T-cell (primary cell): ENCODE results near the gene KAZALD1. TPM values are rescaled to one million over a fixed set of nuclear protein-coding genes. Genes with fewer than 3 reads are reported as not detected.

Source experiments
- ATAC-seq, 4 experiments: fragments of 200-7000 bp in 3 of 4; fragments of 150-1000 bp in 1 of 4; cut with Tn5 transposase; replicated peaks in 1 of 4; 1 replicate in 3 of 4; 2 replicates in 1 of 4; pipeline ENCODE4 v1.10.0; 2021; ENCODE audit warnings: moderate library complexity in 3 of 4, mild to moderate bottlenecking in 2 of 4, moderate number of reproducible peaks in 1 of 4
- CTCF ChIA-PET, 2 donors: fragments of 300-600 bp; sonication (Branson Sonifier 250); formaldehyde crosslinking; loops; one replicate each; lab custom pipeline; 2022; ENCODE audit warnings: antibody characterized with exemption in 2 of 2; lab: Charles Lee
- POLR2A ChIA-PET, 2 donors: fragments of 300-600 bp; sonication (Branson Sonifier 250); formaldehyde crosslinking; loops; one replicate each; lab custom pipeline; 2022; ENCODE audit warnings: antibody characterized with exemption in 2 of 2; lab: Charles Lee
- DNase-seq, 35 experiments: peaks; one replicate each; pipeline versions ENCODE4 v3.0.0 to v3.0.0-alpha.2; 2013 to 2023
- H3K27ac ChIP-seq: one replicate; pipeline ENCODE4 v1.5.1; 2013; ENCODE audit warnings: low read length
- H3K27me3 ChIP-seq, 2 experiments: replicated peaks in 1 of 2; 1 replicate in 1 of 2; 2 replicates in 1 of 2; pipeline versions ENCODE4 v1.6.1 to v1.7.0; 2013; ENCODE audit warnings: low read length in 1 of 2, mixed read lengths in 1 of 2; ENCODE audit not compliant: control insufficient read depth in 2 of 2, insufficient read depth in 2 of 2; ENCODE audit errors: extremely low read depth in 1 of 2
- H3K36me3 ChIP-seq, 2 donors: 1 replicate in 1 of 2; 2 replicates in 1 of 2; pipeline versions ENCODE4 v1.6.1 to v1.7.0; 2013; ENCODE audit warnings: low read length in 1 of 2; ENCODE audit not compliant: control insufficient read depth in 2 of 2, insufficient read depth in 1 of 2; ENCODE audit errors: extremely low read depth in 1 of 2
- H3K4me1 ChIP-seq, 2 experiments: 1 replicate in 1 of 2; 2 replicates in 1 of 2; pipeline versions ENCODE4 v1.6.1 to v1.7.0; 2013; ENCODE audit warnings: low read length in 2 of 2, mixed read lengths in 1 of 2; ENCODE audit not compliant: insufficient read depth in 2 of 2, control insufficient read depth in 1 of 2; ENCODE audit errors: extremely low read depth in 1 of 2
- H3K4me3 ChIP-seq, 2 donors: 1 replicate in 1 of 2; 2 replicates in 1 of 2; pipeline versions ENCODE4 v1.5.1 to v1.7.0; 2013; ENCODE audit warnings: mild to moderate bottlenecking in 2 of 2, low read length in 1 of 2, moderate library complexity in 1 of 2; ENCODE audit not compliant: control insufficient read depth in 1 of 2; ENCODE audit errors: extremely low read depth in 1 of 2
- H3K9me3 ChIP-seq: 2 replicates; pipeline ENCODE4 v1.7.0; 2013
- H3K27ac Mint-ChIP-seq, 2 donors: one replicate each; pipeline ENCODE4 v1.8.0; 2020 to 2021; ENCODE audit warnings: mild to moderate bottlenecking in 2 of 2, mixed read lengths in 2 of 2
- H3K27me3 Mint-ChIP-seq, 2 donors: one replicate each; pipeline ENCODE4 v1.8.0; 2021 to 2022; ENCODE audit warnings: mixed read lengths in 2 of 2
- H3K36me3 Mint-ChIP-seq: one replicate; pipeline ENCODE4 v1.8.0; 2021; ENCODE audit warnings: mixed read lengths
- H3K4me1 Mint-ChIP-seq, 3 donors: one replicate each; pipeline ENCODE4 v1.8.0; 2020 to 2022; ENCODE audit warnings: mixed read lengths in 3 of 3, mild to moderate bottlenecking in 1 of 3
- H3K4me3 Mint-ChIP-seq, 3 donors: one replicate each; pipeline ENCODE4 v1.8.0; 2020 to 2022; ENCODE audit warnings: mild to moderate bottlenecking in 3 of 3, mixed read lengths in 3 of 3, moderate library complexity in 3 of 3
- H3K9me3 Mint-ChIP-seq, 3 donors: one replicate each; pipeline ENCODE4 v1.8.0; 2020 to 2022; ENCODE audit warnings: mixed read lengths in 3 of 3
- WGBS: methylation state at CpG from one replicate; pipeline ENCODE4 v1.1.5; 2013; ENCODE audit warnings: missing lambda C conversion rate; ENCODE audit not compliant: insufficient coverage; 5-methylcytosine and 5-hydroxymethylcytosine counted together
- total RNA-seq, 35 experiments: library from RNA in 6 of 35; stranded (reverse) in 6 of 35; fragments of 120-200 nt in 1 of 35; gene quantifications; one replicate each; pipeline versions ENCODE4 v1.2.1 to v1.2.4 and lab custom pipeline; 2013 to 2026

Gene KAZALD1
- total RNA-seq, 5 donors from 2014 or later (not counting 1 experiment from before 2014, with no cell fraction given): 0.19 to 0.29 TPM; not detected in 3

DNA sequence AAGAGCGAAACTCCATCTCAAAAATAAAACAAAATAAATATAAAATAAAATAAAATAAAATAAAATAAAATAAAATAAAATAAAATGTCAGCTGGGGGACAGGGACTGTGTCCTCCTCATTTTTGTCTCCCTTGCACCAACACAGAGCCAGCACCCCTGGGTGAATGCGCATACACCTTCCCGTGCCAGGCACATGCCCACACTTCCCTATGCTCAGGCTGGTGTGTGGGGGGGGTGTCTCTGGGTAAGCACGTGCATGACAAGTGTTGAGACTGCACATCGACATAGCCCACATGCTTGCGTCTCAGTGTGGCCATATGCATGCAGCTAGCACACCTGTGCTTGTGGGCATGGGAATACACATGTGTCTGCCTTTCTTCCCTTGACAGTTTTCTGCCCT lies 44.6 kb downstream of the KAZALD1 start:
- Histone ChIP-seq H3K36me3 (no peaks in the 10 kb centered on the region), H3K4me1 (no peaks in the 10 kb centered on the region), H3K4me3 (no peak overlapping the region), H3K9me3 (no peaks in the 10 kb centered on the region), H3K27me3 (peaks cover 0 to 62% of the 10 kb centered on the region in 2 experiments), H3K27ac (no peak overlapping the region)
- no peaks in the 10 kb centered on the region for H3K4me1 Mint-ChIP-seq
- WGBS: 60% methylated on average over 1 of the region's 6 CpGs
- H3K27me3 Mint-ChIP-seq: peaks cover 26 to 62% of the 10 kb centered on the region in 2 donors
- no peak overlapping the region for H3K27ac Mint-ChIP-seq
- H3K9me3 Mint-ChIP-seq: no peaks in the 10 kb centered on the region
- no peak overlapping the region for H3K4me3 Mint-ChIP-seq
- POLR2A ChIA-PET: no interaction called here
- no peak for ATAC-seq
- DNase-seq: no peak
- no peaks in the 10 kb centered on the region for H3K36me3 Mint-ChIP-seq
- CTCF ChIA-PET: no interaction called here

DNA sequence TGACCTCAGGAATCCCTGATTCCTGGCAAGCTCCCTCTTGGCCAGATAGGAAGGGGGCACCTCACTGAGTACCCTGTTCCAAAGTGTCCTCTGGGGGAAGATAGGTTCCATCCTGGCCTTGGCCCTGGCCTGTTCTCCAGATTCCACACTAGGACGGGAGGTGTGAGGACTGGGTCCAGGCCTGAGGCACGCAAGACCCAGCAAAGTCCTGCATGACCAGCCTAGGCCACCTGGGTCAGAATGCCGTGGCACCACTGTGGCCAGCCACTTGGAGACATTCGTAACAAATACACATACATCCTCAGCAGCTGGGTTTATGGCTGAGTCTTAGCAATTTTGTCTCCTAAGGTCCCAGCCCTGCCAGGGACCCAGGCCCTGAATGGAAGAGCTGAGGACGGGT lies 46.0 kb downstream of the KAZALD1 start:
- peaks cover 0 to 64% of the 10 kb centered on the region in 2 experiments for H3K27me3 ChIP-seq
- no peak overlapping the region for H3K4me3 ChIP-seq
- H3K27me3 Mint-ChIP-seq: peaks cover 20 to 61% of the 10 kb centered on the region in 2 donors
- no peak overlapping the region for H3K27ac Mint-ChIP-seq
- no peaks in the 10 kb centered on the region for H3K4me1 ChIP-seq
- DNase-seq: no peak
- H3K9me3 ChIP-seq: no peaks in the 10 kb centered on the region
- ChIA-PET CTCF (no interaction called here), POLR2A (no interaction called here)
- no peaks in the 10 kb centered on the region for H3K36me3 Mint-ChIP-seq
- H3K4me1 Mint-ChIP-seq: no peaks in the 10 kb centered on the region
- H3K27ac ChIP-seq: no peak overlapping the region
- WGBS: 78% methylated on average over 4 of the region's 5 CpGs
- no peak for ATAC-seq
- H3K4me3 Mint-ChIP-seq: no peak overlapping the region
- no peaks in the 10 kb centered on the region for H3K9me3 Mint-ChIP-seq
- no peaks in the 10 kb centered on the region for H3K36me3 ChIP-seq

DNA sequence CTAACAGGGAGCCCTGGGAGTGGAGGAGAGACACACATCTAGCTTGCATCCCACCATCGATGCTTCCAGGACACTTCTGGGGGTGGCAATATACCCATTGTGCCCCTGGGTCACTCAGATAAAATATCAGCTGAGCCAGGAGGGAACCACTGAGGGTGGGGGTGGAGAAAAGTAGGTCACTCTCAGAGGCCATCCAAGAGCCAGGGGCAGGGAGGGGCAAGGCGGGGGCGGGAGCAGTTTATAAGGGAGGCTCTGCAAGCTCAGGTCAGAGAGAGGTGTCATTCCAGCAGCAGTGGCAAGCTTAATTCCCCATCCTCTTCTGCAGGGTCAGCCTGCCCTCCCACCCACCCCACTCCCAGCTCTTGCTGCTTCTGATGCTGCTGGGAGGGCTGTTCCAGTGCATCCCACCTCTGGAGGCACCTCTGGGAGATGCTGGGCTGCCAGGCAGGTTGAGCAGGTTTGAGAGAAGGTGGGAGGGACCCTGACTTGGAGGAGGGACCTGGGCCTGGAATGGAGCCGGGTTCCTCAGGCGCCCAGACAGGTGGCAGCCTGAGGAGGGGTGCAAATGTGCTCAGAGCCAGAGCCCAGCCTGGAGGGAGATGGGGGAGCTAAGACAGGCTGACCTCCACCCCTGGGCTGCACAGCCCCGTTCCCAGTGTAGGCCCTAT lies 49.2 kb downstream of the KAZALD1 start:
- ATAC-seq (no peak), DNase-seq (no peak)
- Mint-ChIP-seq H3K4me3 (no peak overlapping the region), H3K36me3 (no peaks in the 10 kb centered on the region), H3K4me1 (no peaks in the 10 kb centered on the region), H3K9me3 (no peaks in the 10 kb centered on the region), H3K27ac (no peak overlapping the region), H3K27me3 (peaks cover 35 to 59% of the 10 kb centered on the region in 2 donors)
- Histone ChIP-seq H3K4me3 (no peak overlapping the region), H3K27me3 (peaks cover 7 to 68% of the 10 kb centered on the region in 2 experiments), H3K9me3 (no peaks in the 10 kb centered on the region), H3K27ac (no peak overlapping the region), H3K4me1 (no peaks in the 10 kb centered on the region), H3K36me3 (no peaks in the 10 kb centered on the region)
- WGBS: 76% methylated on average over 3 of the region's 6 CpGs
- ChIA-PET POLR2A (no interaction called here), CTCF (interaction anchor here in 1 of 2 donors (0.6 kb wide), 1 partner anchor 21 kb away, joined by 3 read pairs; no protein-coding TSS in a partner anchor)

DNA sequence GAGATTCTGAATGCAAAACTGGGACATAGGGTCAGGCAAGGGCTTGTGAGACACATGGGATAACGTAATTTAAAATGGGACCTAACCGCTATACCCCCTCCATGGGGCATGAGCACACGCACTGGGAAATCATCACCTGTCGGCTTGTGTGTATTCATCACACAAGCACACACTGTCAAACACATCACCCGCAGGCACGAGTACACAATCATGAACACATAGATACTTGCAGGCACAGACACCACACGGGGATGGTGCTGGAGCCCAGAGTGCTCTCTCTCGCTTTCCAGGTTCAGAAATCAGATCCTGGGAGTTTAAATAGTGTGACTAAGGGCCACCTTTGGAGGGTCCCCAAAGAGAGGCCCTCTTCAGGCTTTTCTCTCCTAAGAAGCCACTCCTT lies 49.8 kb downstream of the KAZALD1 start:
- H3K9me3 ChIP-seq: no peaks in the 10 kb centered on the region
- ATAC-seq (no peak), DNase-seq (no peak)
- H3K27ac ChIP-seq: no peak overlapping the region
- ChIA-PET POLR2A (no interaction called here), CTCF (no interaction called here)
- no peak overlapping the region for H3K27ac Mint-ChIP-seq
- H3K4me1 ChIP-seq: no peaks in the 10 kb centered on the region
- H3K36me3 ChIP-seq: no peaks in the 10 kb centered on the region
- no peaks in the 10 kb centered on the region for H3K4me1 Mint-ChIP-seq
- peaks cover 35 to 61% of the 10 kb centered on the region in 2 donors for H3K27me3 Mint-ChIP-seq
- H3K27me3 ChIP-seq: peaks cover 7 to 69% of the 10 kb centered on the region in 2 experiments
- no peak overlapping the region for H3K4me3 ChIP-seq
- H3K4me3 Mint-ChIP-seq: no peak overlapping the region
- H3K36me3 Mint-ChIP-seq: no peaks in the 10 kb centered on the region
- H3K9me3 Mint-ChIP-seq: no peaks in the 10 kb centered on the region
- 80% methylated on average over 2 of the region's 8 CpGs for WGBS

DNA sequence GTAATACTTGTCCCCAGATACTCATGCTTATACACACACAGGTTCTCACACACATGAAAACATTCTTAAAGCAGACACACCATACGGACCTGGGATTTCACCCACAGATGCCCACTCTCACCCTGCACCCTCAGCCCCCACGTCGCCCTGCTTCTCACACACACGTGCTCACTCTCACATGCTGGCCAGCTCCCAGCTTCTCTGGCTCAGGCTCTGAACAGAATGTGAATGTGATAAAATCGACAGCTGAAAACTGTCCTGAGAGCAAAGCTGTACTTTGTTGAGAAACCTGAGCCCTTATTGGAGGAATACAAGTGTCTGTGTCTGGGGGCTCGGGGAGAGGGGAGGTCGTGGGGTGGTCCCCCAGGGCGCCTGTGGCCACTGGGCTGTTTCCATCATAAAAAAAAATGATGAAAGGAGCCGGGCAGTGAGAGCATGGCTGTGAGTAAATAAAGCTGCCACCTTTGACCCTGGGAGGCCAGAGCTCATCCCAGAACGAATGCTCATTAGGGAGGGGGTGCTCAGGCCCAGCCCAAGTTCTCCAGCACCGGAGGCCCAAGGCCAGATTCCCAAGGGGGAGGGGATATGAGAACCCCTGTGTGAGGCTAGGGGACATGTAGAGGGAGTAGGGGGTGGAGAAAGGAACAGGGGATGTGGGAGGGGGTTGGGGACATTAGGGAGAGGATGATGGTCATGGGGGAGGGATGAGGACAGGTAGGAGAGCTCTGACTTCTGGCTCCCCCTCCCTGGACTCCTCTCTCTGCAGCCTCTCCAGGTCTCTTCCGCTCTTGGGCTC lies 51.2 kb downstream of the KAZALD1 start:
- Mint-ChIP-seq H3K4me1 (no peaks in the 10 kb centered on the region), H3K27ac (no peak overlapping the region), H3K27me3 (peaks cover 38 to 49% of the 10 kb centered on the region in 2 donors), H3K4me3 (no peak overlapping the region), H3K36me3 (no peaks in the 10 kb centered on the region), H3K9me3 (no peaks in the 10 kb centered on the region)
- POLR2A ChIA-PET: interaction anchor here in 1 of 2 donors (0.6 kb wide), 1 partner anchor 561 kb away, joined by 5 read pairs; no protein-coding TSS in a partner anchor
- Histone ChIP-seq H3K27me3 (peaks cover 7 to 62% of the 10 kb centered on the region in 2 experiments), H3K4me3 (no peak overlapping the region), H3K4me1 (no peaks in the 10 kb centered on the region), H3K9me3 (no peaks in the 10 kb centered on the region), H3K27ac (no peak overlapping the region), H3K36me3 (no peaks in the 10 kb centered on the region)
- 31% methylated on average over 9 of the region's 12 CpGs for WGBS
- CTCF ChIA-PET: no interaction called here
- no peak for ATAC-seq
- no peak for DNase-seq

DNA sequence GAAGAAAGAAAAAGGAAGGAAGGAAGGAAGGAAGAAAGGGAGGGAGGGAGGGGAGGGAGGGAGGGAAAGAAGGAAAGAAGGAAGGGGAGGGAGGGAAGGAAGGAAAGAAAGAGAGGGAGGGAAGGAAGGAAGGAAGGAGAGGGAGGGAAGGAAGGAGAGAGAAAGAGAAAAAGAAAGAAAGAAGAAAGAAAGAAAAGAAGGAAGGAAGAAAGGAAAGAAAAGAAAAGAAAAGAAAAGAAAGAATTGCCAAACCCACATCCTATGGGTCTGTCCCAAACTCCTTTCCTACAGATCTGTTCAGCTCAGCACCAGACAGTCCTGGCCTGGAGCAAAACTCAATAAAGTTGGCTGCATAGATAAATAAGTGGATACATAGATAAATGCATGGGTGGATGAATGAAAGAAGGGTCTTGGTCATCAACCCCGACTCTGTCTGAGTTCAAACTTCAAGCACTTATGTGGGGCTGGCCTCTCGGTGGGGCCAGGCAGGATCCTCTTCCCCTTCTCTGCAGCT lies 52.2 kb downstream of the KAZALD1 start:
- Mint-ChIP-seq H3K4me3 (no peak overlapping the region), H3K9me3 (no peaks in the 10 kb centered on the region), H3K4me1 (no peaks in the 10 kb centered on the region), H3K36me3 (no peaks in the 10 kb centered on the region), H3K27ac (no peak overlapping the region), H3K27me3 (peaks cover 39 to 45% of the 10 kb centered on the region in 2 donors)
- H3K4me1 ChIP-seq: no peaks in the 10 kb centered on the region
- ATAC-seq (no peak), DNase-seq (no peak)
- peaks cover 10 to 54% of the 10 kb centered on the region in 2 experiments for H3K27me3 ChIP-seq
- no peaks in the 10 kb centered on the region for H3K36me3 ChIP-seq
- POLR2A ChIA-PET: no interaction called here
- H3K27ac ChIP-seq: no peak overlapping the region
- CTCF ChIA-PET: no interaction called here
- no peak overlapping the region for H3K4me3 ChIP-seq
- WGBS: 20% methylated on average over 1 of the region's 2 CpGs
- no peaks in the 10 kb centered on the region for H3K9me3 ChIP-seq
